ENCODE measurements around the gene TULP3.

- no peak for TF ChIP-seq CTCF (IDR thresholded peaks at IDR 0.05; ENCODE audit: low read depth, low read length)
- TF ChIP-seq POLR2A (IDR thresholded peaks at IDR 0.05; ENCODE audit: extremely low read depth, insufficient read length), result no peak
- no peak for TF ChIP-seq MYC (IDR thresholded peaks at IDR 0.05; ENCODE audit: low read depth, low read length)
- TF ChIP-seq MAX (IDR thresholded peaks at IDR 0.05; ENCODE audit: low read depth, low read length), result no peak
These were observed 49.5 kb upstream of the TULP3 start for GRCh38 chr12:2841056-2841650.

All from NB4 (cell line).